ENCODE results near the gene LHPP. TPM values are rescaled to one million over a fixed set of nuclear protein-coding genes. Genes with fewer than 3 reads are reported as not detected.

Gene LHPP
- total and polyA plus RNA-seq, 8 donors: 12.2 to 26.8 (median 15.0) TPM

- DNase-seq (peak in 3 of 4 donors; percentile 68 to 90 (median 84)), ATAC-seq (peak; percentile 98)
- H3K27ac ChIP-seq: no peak overlapping the region
- TF ChIP-seq CTCF (IDR thresholded peaks at IDR 0.05): peak; percentile 16 to 20
- no peaks in the 10 kb centered on the region for H3K9me3 ChIP-seq
- intact Hi-C loops (cut with DNase I): no loop called here
- H3K27me3 ChIP-seq: no peaks in the 10 kb centered on the region
- no peak overlapping the region for H3K4me3 ChIP-seq
- H3K4me1 ChIP-seq: no peaks in the 10 kb centered on the region
- no peaks in the 10 kb centered on the region for H3K36me3 ChIP-seq
Observed at GRCh38 chr10:124565565-124566221, 104.1 kb downstream of the LHPP start.

GRCh38 chr10:124566222-124566888 is 104.7 kb downstream of the LHPP start:
- Histone ChIP-seq H3K9me3 (no peaks in the 10 kb centered on the region), H3K27ac (no peak overlapping the region), H3K4me3 (no peak overlapping the region), H3K4me1 (no peaks in the 10 kb centered on the region), H3K36me3 (no peaks in the 10 kb centered on the region), H3K27me3 (no peaks in the 10 kb centered on the region)
- no peak for TF ChIP-seq CTCF (IDR thresholded peaks at IDR 0.05)
- ATAC-seq (no peak), DNase-seq (peak in 2 of 4 donors; percentile 12 to 23)
- intact Hi-C loops (cut with DNase I): no loop called here

- H3K4me1 ChIP-seq: no peaks in the 10 kb centered on the region
Observed at GRCh38 chr10:124566981-124567835, 105.6 kb downstream of the LHPP start.

GRCh38 chr10:124568339-124568738 is 106.7 kb downstream of the LHPP start:
- H3K9me3 ChIP-seq: no peaks in the 10 kb centered on the region
- DNase-seq: peak in 2 of 4 donors; percentile 23 to 67
- intact Hi-C loops (cut with DNase I): no loop called here
- H3K27ac ChIP-seq: no peak overlapping the region
- no peak for TF ChIP-seq CTCF (IDR thresholded peaks at IDR 0.05)
- no peaks in the 10 kb centered on the region for H3K4me1 ChIP-seq
- H3K27me3 ChIP-seq: no peaks in the 10 kb centered on the region
- H3K4me3 ChIP-seq: no peak overlapping the region
- H3K36me3 ChIP-seq: no peaks in the 10 kb centered on the region
- no peak for ATAC-seq

More at GRCh38 chr10:124566981-124567835, 105.6 kb downstream of the LHPP start:
- Histone ChIP-seq H3K27ac (no peak overlapping the region), H3K4me3 (no peak overlapping the region), H3K36me3 (no peaks in the 10 kb centered on the region), H3K27me3 (no peaks in the 10 kb centered on the region), H3K9me3 (no peaks in the 10 kb centered on the region)
- ATAC-seq: no peak
- DNase-seq: peak in 2 of 4 donors; percentile 18 to 70
- no peak for TF ChIP-seq CTCF (IDR thresholded peaks at IDR 0.05)
- intact Hi-C loops (cut with DNase I): no loop called here

Data from left lung (tissue), 10 donors.